IPS-15b (cell line): ENCODE results near the gene RFESD.

Experiments
- H3K27me3 ChIP-seq: one replicate; pipeline ENCODE4 v1.6.1; 2013; ENCODE audit warnings: low read length; ENCODE audit not compliant: control insufficient read depth, insufficient read depth
- H3K36me3 ChIP-seq: one replicate; pipeline ENCODE4 v1.6.1; 2013; ENCODE audit warnings: low read length; ENCODE audit not compliant: control insufficient read depth, insufficient read depth
- H3K4me1 ChIP-seq: one replicate; pipeline ENCODE4 v1.6.1; 2013; ENCODE audit warnings: mild to moderate bottlenecking, low read length; ENCODE audit not compliant: control insufficient read depth, insufficient read depth
- H3K4me3 ChIP-seq: one replicate; pipeline ENCODE4 v1.5.1; 2013; ENCODE audit warnings: low read depth, low read length
- H3K9ac ChIP-seq: one replicate; pipeline ENCODE4 v1.6.1; 2013; ENCODE audit warnings: low read depth, mild to moderate bottlenecking, low read length
- H3K9me3 ChIP-seq: one replicate; pipeline ENCODE4 v1.6.1; 2013; ENCODE audit warnings: mild to moderate bottlenecking, low read length; ENCODE audit not compliant: control insufficient read depth, insufficient read depth

The RFESD gene

GRCh38 chr5:95646569-95647431, at the start of gene RFESD:
TSS of gene RFESD (plus strand) at chr5:95646777. CDS start at chr5:95652272, 5,495 bp downstream.
- Histone ChIP-seq H3K4me1 (peaks cover 4% of the 10 kb centered on the region), H3K9ac (peak within 1 kb of the TSS; percentile 62), H3K9me3 (no peaks in the 10 kb centered on the region), H3K36me3 (no peaks in the 10 kb centered on the region), H3K4me3 (peak within 1 kb of the TSS; percentile 74), H3K27me3 (peaks cover 2% of the 10 kb centered on the region)

DNA sequence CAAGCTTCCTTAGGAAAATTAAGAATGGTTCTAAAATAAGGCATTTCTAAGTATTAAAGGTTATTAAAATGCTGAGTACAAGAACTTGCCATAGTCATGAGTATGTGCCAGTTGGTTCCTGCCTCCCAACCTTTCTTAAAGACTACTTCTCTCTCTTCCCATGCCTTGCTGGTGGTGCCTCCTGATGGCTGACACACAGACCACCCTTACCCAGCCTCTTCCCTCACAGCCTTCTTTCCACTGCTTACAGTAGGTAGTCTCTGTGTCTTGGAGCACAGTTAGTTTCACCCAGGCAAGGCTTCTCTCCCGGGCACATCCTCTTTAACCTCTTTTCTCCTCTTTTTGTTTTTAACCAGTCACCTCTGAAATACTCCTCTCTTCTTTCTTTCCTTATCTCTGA, 47.3 kb upstream of the RFESD start:
- Histone ChIP-seq H3K4me3 (no peak overlapping the region), H3K4me1 (no peaks in the 10 kb centered on the region), H3K9me3 (no peaks in the 10 kb centered on the region), H3K36me3 (no peaks in the 10 kb centered on the region), H3K9ac (no peak overlapping the region), H3K27me3 (no peaks in the 10 kb centered on the region)

DNA sequence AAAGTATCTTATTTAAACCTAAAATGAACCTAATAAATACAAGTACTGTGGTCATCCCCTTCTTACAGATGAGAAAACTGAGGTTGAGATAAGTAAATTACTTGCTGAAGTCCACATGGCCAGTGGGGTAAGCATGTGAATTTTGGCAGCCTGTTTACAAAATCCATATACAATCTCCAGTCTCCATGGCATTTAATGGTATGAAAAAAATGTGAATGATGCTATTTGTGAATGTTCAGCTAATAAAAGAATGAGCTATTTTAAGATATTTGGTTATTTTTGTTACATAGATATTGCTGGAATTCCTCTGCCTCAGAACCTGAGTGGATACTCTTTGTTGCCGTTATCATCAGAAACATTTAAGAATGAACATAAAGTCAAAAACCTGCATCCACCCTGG, 46.0 kb upstream of the RFESD start:
- Histone ChIP-seq H3K4me3 (no peak overlapping the region), H3K9ac (no peak overlapping the region), H3K4me1 (no peaks in the 10 kb centered on the region), H3K36me3 (no peaks in the 10 kb centered on the region), H3K27me3 (no peaks in the 10 kb centered on the region), H3K9me3 (no peaks in the 10 kb centered on the region)

DNA sequence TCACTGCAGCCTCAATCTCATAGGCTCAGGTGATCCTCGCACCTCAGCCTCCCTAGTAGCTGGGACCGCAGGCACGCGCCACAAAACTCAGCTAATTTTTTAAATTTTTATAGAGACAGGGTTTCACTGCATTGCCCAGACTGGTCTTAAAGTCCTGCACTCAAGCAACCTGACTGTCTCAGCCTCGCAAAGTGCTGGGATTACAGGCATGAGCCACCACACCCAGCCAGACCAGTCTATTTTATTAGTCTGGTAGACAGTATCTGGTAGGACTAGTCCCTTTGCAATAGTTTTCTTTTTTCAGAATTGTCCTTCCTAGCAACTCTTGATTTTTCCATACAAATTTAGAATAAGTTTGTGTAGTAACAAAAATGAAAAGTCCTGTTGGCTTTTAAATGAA, 40.8 kb upstream of the RFESD start:
- Histone ChIP-seq H3K9ac (no peak overlapping the region), H3K4me3 (no peak overlapping the region), H3K9me3 (no peaks in the 10 kb centered on the region), H3K36me3 (no peaks in the 10 kb centered on the region), H3K4me1 (no peaks in the 10 kb centered on the region), H3K27me3 (no peaks in the 10 kb centered on the region)

DNA sequence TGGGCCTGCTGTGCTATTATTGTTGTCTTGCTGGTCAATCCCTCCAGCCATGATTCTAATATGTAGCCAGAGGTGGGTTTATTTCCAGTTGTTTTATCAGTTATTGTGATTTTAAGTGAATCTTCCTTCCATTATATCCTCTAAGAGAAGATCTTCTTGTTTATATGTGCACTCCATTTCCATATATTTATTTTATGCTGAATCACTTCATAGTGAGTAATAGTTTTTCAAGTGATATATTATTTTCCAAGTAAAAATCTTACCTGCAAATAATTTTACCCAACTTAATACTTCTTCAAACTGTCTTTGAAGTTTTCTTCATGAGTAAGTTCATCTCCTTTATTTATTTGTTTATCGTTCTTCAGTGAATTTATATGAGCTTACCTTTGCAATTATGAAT, 40.2 kb upstream of the RFESD start:
- no peaks in the 10 kb centered on the region for H3K9me3 ChIP-seq
- no peaks in the 10 kb centered on the region for H3K36me3 ChIP-seq
- H3K4me1 ChIP-seq, result no peaks in the 10 kb centered on the region
- H3K9ac ChIP-seq, result no peak overlapping the region
- H3K4me3 ChIP-seq, result no peak overlapping the region
- no peaks in the 10 kb centered on the region for H3K27me3 ChIP-seq

DNA sequence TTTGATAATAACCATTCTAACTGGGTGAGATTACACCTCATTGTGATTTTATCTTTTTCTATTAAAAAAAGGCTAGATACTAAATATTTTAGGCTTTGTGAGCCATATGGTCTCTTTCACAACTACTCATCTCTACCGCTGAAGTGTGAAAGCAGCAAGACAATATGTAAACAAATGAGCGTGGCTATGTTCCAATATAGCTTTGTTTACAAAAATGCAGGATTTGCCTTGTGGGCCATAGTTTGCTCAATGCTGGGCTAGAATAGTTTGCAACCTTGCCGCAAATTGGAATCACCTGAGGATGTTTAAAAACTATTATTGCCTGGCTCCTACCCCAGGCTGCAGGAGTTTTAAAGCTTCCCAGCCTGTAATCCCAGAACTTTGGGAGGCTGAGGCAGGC, 36.9 kb upstream of the RFESD start:
- H3K9me3 ChIP-seq, result no peaks in the 10 kb centered on the region
- H3K4me1 ChIP-seq, result no peaks in the 10 kb centered on the region
- H3K9ac ChIP-seq, result no peak overlapping the region
- H3K36me3 ChIP-seq, result no peaks in the 10 kb centered on the region
- H3K27me3 ChIP-seq, result no peaks in the 10 kb centered on the region
- no peak overlapping the region for H3K4me3 ChIP-seq

- H3K36me3 ChIP-seq, result no peaks in the 10 kb centered on the region
- H3K4me3 ChIP-seq, result no peak overlapping the region
- H3K4me1 ChIP-seq, result no peaks in the 10 kb centered on the region
- no peaks in the 10 kb centered on the region for H3K27me3 ChIP-seq
- no peak overlapping the region for H3K9ac ChIP-seq
- no peaks in the 10 kb centered on the region for H3K9me3 ChIP-seq
Measured at GRCh38 chr5:95610546-95610945, 36.0 kb upstream of the RFESD start.

- H3K4me1 ChIP-seq, result no peaks in the 10 kb centered on the region
- H3K36me3 ChIP-seq, result no peaks in the 10 kb centered on the region
- no peaks in the 10 kb centered on the region for H3K9me3 ChIP-seq
- H3K9ac ChIP-seq, result no peak overlapping the region
- H3K27me3 ChIP-seq, result no peaks in the 10 kb centered on the region
- H3K4me3 ChIP-seq, result no peak overlapping the region
Measured at GRCh38 chr5:95611396-95611795, 35.2 kb upstream of the RFESD start.

GRCh38 chr5:95613514-95613913, 33.1 kb upstream of the RFESD start:
- Histone ChIP-seq H3K4me1 (no peaks in the 10 kb centered on the region), H3K9ac (no peak overlapping the region), H3K27me3 (peaks cover 11% of the 10 kb centered on the region), H3K4me3 (no peak overlapping the region), H3K36me3 (no peaks in the 10 kb centered on the region), H3K9me3 (no peaks in the 10 kb centered on the region)

GRCh38 chr5:95615164-95615467, 31.5 kb upstream of the RFESD start:
- H3K27me3 ChIP-seq, result peaks cover 27% of the 10 kb centered on the region
- H3K4me3 ChIP-seq, result no peak overlapping the region
- peaks cover 5% of the 10 kb centered on the region for H3K4me1 ChIP-seq
- no peaks in the 10 kb centered on the region for H3K9me3 ChIP-seq
- H3K9ac ChIP-seq, result no peak overlapping the region
- no peaks in the 10 kb centered on the region for H3K36me3 ChIP-seq

DNA sequence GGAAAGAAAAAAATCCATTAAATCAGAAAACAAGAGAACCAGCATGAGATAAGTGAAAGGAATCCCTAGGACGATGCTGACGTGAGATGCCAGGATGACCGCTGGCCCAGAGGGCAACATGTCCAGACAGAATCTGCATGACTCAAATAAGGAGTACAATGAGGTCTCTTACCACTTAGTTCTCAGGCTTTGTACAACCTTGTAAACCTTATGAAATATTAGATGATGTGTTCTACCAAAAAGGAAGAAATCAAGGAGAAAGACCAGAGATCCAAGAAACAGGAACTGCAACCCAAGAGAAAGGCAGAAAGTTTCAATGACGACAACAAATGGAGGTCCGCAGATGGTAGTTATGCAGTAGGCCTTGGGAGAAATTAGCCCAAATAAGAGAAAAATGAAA, 29.5 kb upstream of the RFESD start:
- Histone ChIP-seq H3K9me3 (no peaks in the 10 kb centered on the region), H3K4me1 (peaks cover 5% of the 10 kb centered on the region), H3K27me3 (peaks cover 43% of the 10 kb centered on the region), H3K36me3 (no peaks in the 10 kb centered on the region), H3K4me3 (no peak overlapping the region), H3K9ac (no peak overlapping the region)

- no peaks in the 10 kb centered on the region for H3K9me3 ChIP-seq
- peaks cover 61% of the 10 kb centered on the region for H3K27me3 ChIP-seq
- peaks cover 5% of the 10 kb centered on the region for H3K4me1 ChIP-seq
- peak overlapping the region; percentile 64 for H3K4me3 ChIP-seq
- H3K9ac ChIP-seq, result no peak overlapping the region
- H3K36me3 ChIP-seq, result no peaks in the 10 kb centered on the region
Measured at GRCh38 chr5:95619096-95619495, 27.5 kb upstream of the RFESD start.
